Measurements from ENCODE around the gene RAP1GAP2. TPM values are rescaled to one million over a fixed set of nuclear protein-coding genes. Genes with fewer than 3 reads are reported as not detected.

The RAP1GAP2 gene
- polyA plus RNA-seq, 1 of the 3 experiments (the other 2 are of a cell fraction) = 22.0 TPM

DNA sequence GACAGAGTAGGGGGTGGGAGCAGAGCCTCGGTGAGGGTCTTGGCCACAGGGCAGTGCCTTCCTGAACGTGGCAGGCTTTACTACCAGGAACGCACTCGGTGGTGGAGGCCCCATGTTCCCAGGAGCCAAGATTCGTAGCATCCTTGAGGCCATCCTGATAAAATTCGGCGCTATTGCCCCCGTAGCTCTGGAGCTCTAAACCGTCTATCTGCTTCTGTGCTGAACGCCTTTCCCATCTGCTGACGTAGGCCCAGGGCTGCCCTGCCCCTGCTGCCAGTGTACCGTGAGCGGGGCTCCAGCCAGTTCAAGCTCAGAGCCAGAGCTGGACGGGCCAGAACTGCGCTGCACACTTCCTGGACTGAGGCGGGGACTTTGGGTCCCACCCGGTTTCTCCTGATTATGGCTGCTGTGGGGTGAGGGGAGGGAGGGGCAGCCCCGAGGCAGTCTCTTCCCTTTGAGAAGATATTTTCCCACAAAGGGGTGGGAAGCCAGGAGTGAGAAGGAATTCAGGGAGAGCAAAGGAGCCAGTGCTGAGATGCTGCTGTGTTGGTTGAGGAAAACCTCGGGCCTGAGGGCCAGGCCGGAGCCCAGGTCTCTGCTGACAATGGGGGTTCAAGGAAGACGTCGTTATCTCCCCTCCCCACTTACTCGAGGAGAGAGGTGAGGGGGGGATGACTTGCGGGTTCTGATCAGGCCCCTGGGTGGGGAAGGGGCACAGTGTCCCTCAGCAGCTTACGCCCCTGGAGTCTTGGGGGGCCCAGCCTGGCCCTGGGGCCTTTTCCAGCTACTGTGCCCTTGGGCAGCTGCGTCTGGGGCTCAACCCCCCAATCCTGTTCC is 237.7 kb downstream of the RAP1GAP2 start:
- peaks cover 5 to 12% of the 10 kb centered on the region in 2 experiments for H3K36me3 ChIP-seq (replicated peaks in 1 of 2; ENCODE audit: control insufficient read depth in 1 of 2, insufficient read depth in 2 of 2, low read length in 1 of 2)
- H3F3A ChIP-seq (replicated peaks; ENCODE audit: insufficient read depth) = peaks cover 16% of the 10 kb centered on the region
- H3K4me3 ChIP-seq (ENCODE audit: low read depth in 2 of 2, low read length in 1 of 2) = no peak overlapping the region
- 90% methylated on average over 21 of the region's 26 CpGs for WGBS (ENCODE audit: low lambda C conversion rate)
- TF ChIP-seq TCF12 (IDR thresholded peaks at IDR 0.05) (no peak), EZH2phosphoT487 (IDR thresholded peaks at IDR 0.05; ENCODE audit: borderline replicate concordance, low read depth) (no peak), TAF1 (IDR thresholded peaks at IDR 0.05; ENCODE audit: borderline replicate concordance, low read depth, low read length) (no peak), YY1 (IDR thresholded peaks at IDR 0.05; ENCODE audit: low read depth) (no peak), SMC3 (IDR thresholded peaks at IDR 0.05; ENCODE audit: low read depth, low read length) (no peak)
- TF ChIP-seq, protein P1, sequence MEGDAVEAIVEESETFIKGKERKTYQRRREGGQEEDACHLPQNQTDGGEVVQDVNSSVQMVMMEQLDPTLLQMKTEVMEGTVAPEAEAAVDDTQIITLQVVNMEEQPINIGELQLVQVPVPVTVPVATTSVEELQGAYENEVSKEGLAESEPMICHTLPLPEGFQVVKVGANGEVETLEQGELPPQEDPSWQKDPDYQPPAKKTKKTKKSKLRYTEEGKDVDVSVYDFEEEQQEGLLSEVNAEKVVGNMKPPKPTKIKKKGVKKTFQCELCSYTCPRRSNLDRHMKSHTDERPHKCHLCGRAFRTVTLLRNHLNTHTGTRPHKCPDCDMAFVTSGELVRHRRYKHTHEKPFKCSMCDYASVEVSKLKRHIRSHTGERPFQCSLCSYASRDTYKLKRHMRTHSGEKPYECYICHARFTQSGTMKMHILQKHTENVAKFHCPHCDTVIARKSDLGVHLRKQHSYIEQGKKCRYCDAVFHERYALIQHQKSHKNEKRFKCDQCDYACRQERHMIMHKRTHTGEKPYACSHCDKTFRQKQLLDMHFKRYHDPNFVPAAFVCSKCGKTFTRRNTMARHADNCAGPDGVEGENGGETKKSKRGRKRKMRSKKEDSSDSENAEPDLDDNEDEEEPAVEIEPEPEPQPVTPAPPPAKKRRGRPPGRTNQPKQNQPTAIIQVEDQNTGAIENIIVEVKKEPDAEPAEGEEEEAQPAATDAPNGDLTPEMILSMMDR (IDR thresholded peaks at IDR 0.05) = no peak
- H4K20me1 ChIP-seq (ENCODE audit: insufficient read depth) = no peaks in the 10 kb centered on the region
- no peak for DNase-seq
- peaks cover 0 to 5% of the 10 kb centered on the region in 2 experiments; a peak in 1 of 4 replicates for H3K4me1 ChIP-seq (ENCODE audit: control insufficient read depth in 1 of 2, insufficient read depth in 2 of 2, low read depth in 1 of 2, low read length in 1 of 2)
- POLR2A ChIA-PET = no interaction called here
- no peak overlapping the region for H3K27ac ChIP-seq (ENCODE audit: low read depth in 2 of 2, low read length in 1 of 2)
- no peak overlapping the region for H3K9ac ChIP-seq
- no peak overlapping the region for H2AFZ ChIP-seq (ENCODE audit: low read depth)
- CTCF ChIA-PET = interaction anchor here (1.9 to 3.2 kb wide), 2 partner anchors 15 kb away, joined by 8 to 18 read pairs; no protein-coding TSS in a partner anchor
- H3K79me2 ChIP-seq (ENCODE audit: insufficient read depth) = no peaks in the 10 kb centered on the region
- no peaks in the 10 kb centered on the region for H3K9me2 ChIP-seq
- no peaks in the 10 kb centered on the region for H3K9me3 ChIP-seq
- no peak overlapping the region for H3K4me2 ChIP-seq
- H3K27me3 ChIP-seq (ENCODE audit: insufficient read depth) = no peaks in the 10 kb centered on the region

DNA sequence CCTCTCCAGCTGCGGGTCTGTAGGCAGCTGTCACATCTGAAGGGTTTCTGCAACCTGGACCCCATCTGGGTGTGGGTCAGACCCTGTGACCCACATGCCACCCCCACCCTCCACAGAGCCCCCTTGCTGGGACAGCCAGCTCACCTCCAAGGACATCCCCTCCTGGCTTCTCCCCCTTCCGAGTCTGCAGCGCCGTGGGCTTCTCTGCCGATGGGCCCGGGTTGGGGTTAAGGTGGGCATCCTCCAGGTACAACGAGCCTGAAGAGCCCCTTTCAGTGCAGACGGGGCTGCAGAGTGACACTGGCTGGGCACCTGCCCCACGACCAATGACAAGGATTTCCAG is 238.3 kb downstream of the RAP1GAP2 start:
- Histone ChIP-seq H3K9ac (no peak overlapping the region), H3K9me2 (no peaks in the 10 kb centered on the region), H2AFZ (ENCODE audit: low read depth) (no peak overlapping the region), H4K20me1 (ENCODE audit: insufficient read depth) (no peaks in the 10 kb centered on the region), H3K4me2 (no peak overlapping the region), H3F3A (replicated peaks; ENCODE audit: insufficient read depth) (peaks cover 10% of the 10 kb centered on the region), H3K27ac (ENCODE audit: low read depth in 2 of 2, low read length in 1 of 2) (no peak overlapping the region), H3K27me3 (ENCODE audit: insufficient read depth) (no peaks in the 10 kb centered on the region), H3K79me2 (ENCODE audit: insufficient read depth) (no peaks in the 10 kb centered on the region), H3K9me3 (no peaks in the 10 kb centered on the region), H3K4me1 (ENCODE audit: control insufficient read depth in 1 of 2, insufficient read depth in 2 of 2, low read depth in 1 of 2, low read length in 1 of 2) (peaks cover 0 to 5% of the 10 kb centered on the region in 2 experiments; a peak in 1 of 4 replicates), H3K4me3 (ENCODE audit: low read depth in 2 of 2, low read length in 1 of 2) (no peak overlapping the region), H3K36me3 (replicated peaks in 1 of 2; ENCODE audit: control insufficient read depth in 1 of 2, insufficient read depth in 2 of 2, low read length in 1 of 2) (peaks cover 5 to 10% of the 10 kb centered on the region in 2 experiments)
- DNase-seq = no peak
- WGBS (ENCODE audit: low lambda C conversion rate) = 90% methylated on average over 9 of the region's 9 CpGs
- ChIA-PET POLR2A (no interaction called here), CTCF (interaction anchor here (0.6 to 3.2 kb wide), 3 partner anchors 14 to 622 kb away, joined by 3 to 18 read pairs (median 3); no protein-coding TSS in a partner anchor)
- TF ChIP-seq GATA2 (CRISPR knock-in tag; IDR thresholded peaks at IDR 0.05) (no peak), RCOR1 (IDR thresholded peaks at IDR 0.05; ENCODE audit: low read length) (no peak), SIN3A (IDR thresholded peaks at IDR 0.05; ENCODE audit: borderline replicate concordance, low read depth, low read length) (no peak), CHD2 (IDR thresholded peaks at IDR 0.05; ENCODE audit: low read length, partially characterized antibody) (no peak), EP300 (IDR thresholded peaks at IDR 0.05; ENCODE audit: borderline replicate concordance in 1 of 2, low read depth in 1 of 2, low read length in 1 of 2) (no peak), GABPA (IDR thresholded peaks at IDR 0.05; ENCODE audit: low read depth) (no peak), MEF2A (IDR thresholded peaks at IDR 0.05; ENCODE audit: borderline replicate concordance, low read depth) (no peak), EZH2phosphoT487 (IDR thresholded peaks at IDR 0.05; ENCODE audit: borderline replicate concordance, low read depth) (no peak), SMC3 (IDR thresholded peaks at IDR 0.05; ENCODE audit: low read depth, low read length) (no peak), ELF1 (IDR thresholded peaks at IDR 0.05) (no peak), TEAD4 (IDR thresholded peaks at IDR 0.05; ENCODE audit: borderline replicate concordance, insufficient read depth) (no peak), NFIC (IDR thresholded peaks at IDR 0.05; ENCODE audit: borderline replicate concordance) (no peak)
- TF ChIP-seq, protein P2, sequence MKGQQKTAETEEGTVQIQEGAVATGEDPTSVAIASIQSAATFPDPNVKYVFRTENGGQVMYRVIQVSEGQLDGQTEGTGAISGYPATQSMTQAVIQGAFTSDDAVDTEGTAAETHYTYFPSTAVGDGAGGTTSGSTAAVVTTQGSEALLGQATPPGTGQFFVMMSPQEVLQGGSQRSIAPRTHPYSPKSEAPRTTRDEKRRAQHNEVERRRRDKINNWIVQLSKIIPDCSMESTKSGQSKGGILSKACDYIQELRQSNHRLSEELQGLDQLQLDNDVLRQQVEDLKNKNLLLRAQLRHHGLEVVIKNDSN (IDR thresholded peaks at IDR 0.05; ENCODE audit: borderline replicate concordance, low read depth) = no peak

Data from SK-N-SH (cell line).